ENCODE data around the gene ZNF555. TPM values are rescaled to one million over a fixed set of nuclear protein-coding genes. Genes with fewer than 3 reads are reported as not detected.
A peak's percentile ranks its signal among the peaks of the same experiment; 100 is the strongest.

ZNF555 gene
- total and polyA plus RNA-seq, 2 of the 13 experiments (the other 11 are each of a cell fraction or from before 2014, with no cell fraction given): 5.0 to 8.0 TPM

GRCh38 chr19:2819540-2820111 lies 21.6 kb upstream of the ZNF555 start, which contains the start of gene ZNF554 (continued):
- no peak for TF ChIP-seq ZNF276 (CRISPR knock-in tag; IDR thresholded peaks at IDR 0.05; ENCODE audit: low read depth)
- no peak; the same call in 1 of the 2 replicates for TF ChIP-seq CEBPG (CRISPR knock-in tag; IDR thresholded peaks at IDR 0.05)
- peak; percentile 88; the same call in 1 of the 2 replicates for TF ChIP-seq ZNF556 (CRISPR knock-in tag; IDR thresholded peaks at IDR 0.05; ENCODE audit: borderline replicate concordance)
- TF ChIP-seq EZH2 (conservative IDR thresholded peaks at IDR 0.05; ENCODE audit: low read depth, low read length): no peak
- TF ChIP-seq ZNF337 (CRISPR knock-in tag; IDR thresholded peaks at IDR 0.05; ENCODE audit: borderline replicate concordance, low read depth): no peak
- TF ChIP-seq CERS6 (CRISPR knock-in tag; IDR thresholded peaks at IDR 0.05): no peak
- peak; percentile 68 for TF ChIP-seq ELF3 (CRISPR knock-in tag; IDR thresholded peaks at IDR 0.05)
- TF ChIP-seq SALL1 (CRISPR knock-in tag; IDR thresholded peaks at IDR 0.05): peak; percentile 69
- peak; percentile 44; the same call in 1 of the 2 replicates for TF ChIP-seq NFYB (CRISPR knock-in tag; IDR thresholded peaks at IDR 0.05)
- TF ChIP-seq TEAD2 (CRISPR knock-in tag; IDR thresholded peaks at IDR 0.05): no peak
- TF ChIP-seq NR2F1 (CRISPR knock-in tag; IDR thresholded peaks at IDR 0.05): no peak
- TF ChIP-seq, protein P1, sequence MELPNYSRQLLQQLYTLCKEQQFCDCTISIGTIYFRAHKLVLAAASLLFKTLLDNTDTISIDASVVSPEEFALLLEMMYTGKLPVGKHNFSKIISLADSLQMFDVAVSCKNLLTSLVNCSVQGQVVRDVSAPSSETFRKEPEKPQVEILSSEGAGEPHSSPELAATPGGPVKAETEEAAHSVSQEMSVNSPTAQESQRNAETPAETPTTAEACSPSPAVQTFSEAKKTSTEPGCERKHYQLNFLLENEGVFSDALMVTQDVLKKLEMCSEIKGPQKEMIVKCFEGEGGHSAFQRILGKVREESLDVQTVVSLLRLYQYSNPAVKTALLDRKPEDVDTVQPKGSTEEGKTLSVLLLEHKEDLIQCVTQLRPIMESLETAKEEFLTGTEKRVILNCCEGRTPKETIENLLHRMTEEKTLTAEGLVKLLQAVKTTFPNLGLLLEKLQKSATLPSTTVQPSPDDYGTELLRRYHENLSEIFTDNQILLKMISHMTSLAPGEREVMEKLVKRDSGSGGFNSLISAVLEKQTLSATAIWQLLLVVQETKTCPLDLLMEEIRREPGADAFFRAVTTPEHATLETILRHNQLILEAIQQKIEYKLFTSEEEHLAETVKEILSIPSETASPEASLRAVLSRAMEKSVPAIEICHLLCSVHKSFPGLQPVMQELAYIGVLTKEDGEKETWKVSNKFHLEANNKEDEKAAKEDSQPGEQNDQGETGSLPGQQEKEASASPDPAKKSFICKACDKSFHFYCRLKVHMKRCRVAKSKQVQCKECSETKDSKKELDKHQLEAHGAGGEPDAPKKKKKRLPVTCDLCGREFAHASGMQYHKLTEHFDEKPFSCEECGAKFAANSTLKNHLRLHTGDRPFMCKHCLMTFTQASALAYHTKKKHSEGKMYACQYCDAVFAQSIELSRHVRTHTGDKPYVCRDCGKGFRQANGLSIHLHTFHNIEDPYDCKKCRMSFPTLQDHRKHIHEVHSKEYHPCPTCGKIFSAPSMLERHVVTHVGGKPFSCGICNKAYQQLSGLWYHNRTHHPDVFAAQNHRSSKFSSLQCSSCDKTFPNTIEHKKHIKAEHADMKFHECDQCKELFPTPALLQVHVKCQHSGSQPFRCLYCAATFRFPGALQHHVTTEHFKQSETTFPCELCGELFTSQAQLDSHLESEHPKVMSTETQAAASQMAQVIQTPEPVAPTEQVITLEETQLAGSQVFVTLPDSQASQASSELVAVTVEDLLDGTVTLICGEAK (IDR thresholded peaks at IDR 0.05): no peak
- TF ChIP-seq, protein P1 (CRISPR knock-in tag; IDR thresholded peaks at IDR 0.05): peak; percentile 53; the same call in 1 of the 2 replicates
- peak; percentile 80 for TF ChIP-seq ZNF687 (CRISPR knock-in tag; IDR thresholded peaks at IDR 0.05)
